Activated T-helper 1 cell treated with anti-CD3 and anti-CD28 coated beads, Interleukin-12 subunit alpha, Interleukin-12 subunit beta, Interleukin-2, Interleukin-4 antibody, amounts not matched to agents 30 ng/mL and 10 ng/mL and 1 ng/mL, durations not matched to agents 14 hours and 24 hours and 36 hours (primary cell): ENCODE data around the gene SCFD2. TPM values are rescaled to one million over a fixed set of nuclear protein-coding genes. Genes with fewer than 3 reads are reported as not detected.

Experiments
- DNase-seq: peaks from one replicate; pipeline ENCODE4 v3.0.0; 2021; ENCODE audit warnings: low spot score
- H3K27ac Mint-ChIP-seq: one replicate; pipeline ENCODE4 v1.8.0; 2021; ENCODE audit warnings: mild to moderate bottlenecking, mixed read lengths
- H3K27me3 Mint-ChIP-seq: one replicate; pipeline ENCODE4 v1.8.0; 2022; ENCODE audit warnings: mild to moderate bottlenecking, moderate library complexity, mixed read lengths; ENCODE audit not compliant: insufficient read depth
- H3K36me3 Mint-ChIP-seq: one replicate; pipeline ENCODE4 v1.8.0; 2021; ENCODE audit warnings: low read depth, mixed read lengths
- H3K4me1 Mint-ChIP-seq: one replicate; pipeline ENCODE4 v1.8.0; 2021; ENCODE audit warnings: low read depth, mixed read lengths
- H3K4me3 Mint-ChIP-seq: one replicate; pipeline ENCODE4 v1.8.0; 2021; ENCODE audit warnings: mild to moderate bottlenecking, moderate library complexity, mixed read lengths
- H3K9me3 Mint-ChIP-seq: one replicate; pipeline ENCODE4 v1.8.0; 2021; ENCODE audit warnings: mixed read lengths
- intact Hi-C: fragments of 100-400 bp; cut with micrococcal nuclease; formaldehyde crosslinking; loops from one replicate; pipeline ENCODE4 v1.15.1; 2024
- total RNA-seq: library from RNA; stranded (reverse); gene quantifications from 2 replicates; pipeline ENCODE4 v1.2.3, GENCODE V29; 2022

SCFD2 gene
- total RNA-seq, 1 donor from 2014 or later, result 40.5 TPM

DNA sequence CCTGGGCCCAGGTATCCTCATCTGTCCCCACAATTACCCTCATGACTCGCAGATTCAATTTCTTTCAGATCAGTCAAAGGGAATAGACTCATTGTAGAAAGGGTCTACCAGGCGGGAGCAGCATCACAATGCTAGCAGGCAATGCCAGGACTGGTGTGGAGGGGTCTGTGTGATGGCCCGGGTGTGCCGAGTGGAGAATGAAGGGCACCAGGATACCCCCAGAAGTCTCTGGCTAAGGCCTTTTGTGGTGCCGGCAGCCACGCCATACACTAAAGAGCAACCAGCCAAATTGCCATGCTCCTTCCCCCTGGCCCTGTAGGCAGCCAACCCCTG lies 541.6 kb downstream of the SCFD2 start:
- no peak overlapping the region for H3K27ac Mint-ChIP-seq
- H3K4me1 Mint-ChIP-seq, result peaks cover 16% of the 10 kb centered on the region
- intact Hi-C loops, result no loop called here
- no peaks in the 10 kb centered on the region for H3K27me3 Mint-ChIP-seq
- peaks cover 8% of the 10 kb centered on the region for H3K9me3 Mint-ChIP-seq
- H3K4me3 Mint-ChIP-seq, result no peak overlapping the region
- H3K36me3 Mint-ChIP-seq, result no peaks in the 10 kb centered on the region
- no peak for DNase-seq

DNA sequence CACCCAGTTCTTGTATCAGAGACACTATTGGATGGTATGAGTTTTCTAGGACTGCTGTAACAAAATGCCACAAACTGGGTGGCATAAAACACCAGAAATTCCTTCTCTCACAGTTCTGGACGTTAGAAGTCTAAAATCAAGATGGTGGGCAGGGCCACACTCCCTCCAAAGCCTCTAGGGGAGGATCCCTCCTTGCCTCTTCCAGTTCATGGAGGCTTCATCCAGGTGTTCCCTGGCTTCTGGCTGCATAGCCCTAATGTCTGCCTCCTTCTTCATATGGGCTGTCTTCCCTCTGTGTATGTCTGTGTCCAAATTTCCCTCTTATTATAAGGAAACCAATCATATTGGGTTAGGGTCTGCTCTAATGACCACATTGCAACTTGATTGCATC lies 542.2 kb downstream of the SCFD2 start:
- no peaks in the 10 kb centered on the region for H3K36me3 Mint-ChIP-seq
- DNase-seq, result no peak

More for the DNA sequence above, 542.2 kb downstream of the SCFD2 start:
- no peak overlapping the region for H3K4me3 Mint-ChIP-seq
- no peak overlapping the region for H3K27ac Mint-ChIP-seq
- H3K4me1 Mint-ChIP-seq, result peaks cover 16% of the 10 kb centered on the region
- H3K9me3 Mint-ChIP-seq, result peaks cover 8% of the 10 kb centered on the region
- H3K27me3 Mint-ChIP-seq, result no peaks in the 10 kb centered on the region
- intact Hi-C loops, result no loop called here

Other genes with a start within 250 kb of the SCFD2 start
- 118 and 123 TPM in 2 replicates for gene FIP1L1, start 11.6 kb upstream of the SCFD2 start, total RNA-seq
- gene LNX1, start 225.4 kb upstream of the SCFD2 start, total RNA-seq, result not detected in 2 replicates